HCT116 (cell line): ENCODE results near the gene HCN4. TPM values are rescaled to one million over a fixed set of nuclear protein-coding genes. Genes with fewer than 3 reads are reported as not detected.

Experiments
- ATAC-seq: fragments of 200-7000 bp; cut with Tn5 transposase; 2 replicates; pipeline ENCODE4 v1.9.1; 2020; ENCODE audit warnings: mild to moderate bottlenecking, moderate library complexity
- BruUV-seq: library from RNA; stranded (reverse); fragments of 400-500 nt; replicated peaks from 2 replicates; lab custom pipeline; 2021; lab: Mats Ljungman, UMichigan
- CTCF ChIA-PET: fragments of 300-600 bp; sonication (Branson Sonifier 250); formaldehyde crosslinking; loops from one replicate; lab custom pipeline; 2021; ENCODE audit warnings: antibody characterized with exemption; lab: Charles Lee
- POLR2A ChIA-PET: fragments of 300-600, 350-600 bp; sonication (Branson Sonifier 250); formaldehyde crosslinking; loops from one replicate; lab custom pipeline; 2021; ENCODE audit warnings: antibody characterized with exemption; lab: Charles Lee
- RAD21 ChIA-PET, 2 experiments: fragments of 300-600 bp; sonication (Branson Sonifier 250); formaldehyde crosslinking; loops; one replicate each; lab custom pipeline; 2023; ENCODE audit warnings: low total read pairs in 2 of 2; ENCODE audit not compliant: uncharacterized antibody in 2 of 2, unreplicated experiment in 2 of 2, low non-redundant PET in 1 of 2; lab: Charles Lee
- DNase-seq: peaks from one replicate; pipeline ENCODE4 v3.0.0-alpha.2; 2010; ENCODE audit warnings: low read depth, low spot score
- H2AFZ ChIP-seq: fragments of 200-600 bp; shearing (Covaris generic), sonication (generic); 2 replicates; pipeline ENCODE4 v1.6.1; 2017; ENCODE audit warnings: low read depth, mixed run types, mixed read lengths, antibody characterized with exemption, low read length; ENCODE audit not compliant: poor library complexity, severe bottlenecking
- H3K27ac ChIP-seq: 2 replicates; pipeline ENCODE4 v1.5.1; 2012; ENCODE audit warnings: low read depth, low read length
- H3K27me3 ChIP-seq: fragments of 200-600 bp; sonication (generic); 2 replicates; pipeline ENCODE4 v1.6.1; 2016; ENCODE audit warnings: mixed run types, low read length, mixed read lengths; ENCODE audit not compliant: insufficient read depth
- H3K36me3 ChIP-seq, 2 experiments: fragments of 200-500 bp in 1 of 2; fragments of 200-600 bp in 1 of 2; sonication (Bioruptor generic) in 1 of 2; sonication (generic) in 1 of 2; 2 replicates each; pipeline versions ENCODE4 v1.5.1 to v1.6.1; 2014 to 2016; ENCODE audit warnings: low read length in 2 of 2, inconsistent platforms in 1 of 2, mixed read lengths in 1 of 2, mixed run types in 1 of 2; ENCODE audit not compliant: insufficient read depth in 2 of 2, control insufficient read depth in 1 of 2
- H3K4me1 ChIP-seq, 2 experiments: fragments of 200-600 bp in 1 of 2; sonication (generic) in 1 of 2; 2 replicates each; pipeline versions ENCODE4 v1.5.1 to v1.6.1; 2012 to 2017; ENCODE audit warnings: low read length in 2 of 2, inconsistent platforms in 1 of 2, mild to moderate bottlenecking in 1 of 2, mixed read lengths in 1 of 2, mixed run types in 1 of 2, moderate library complexity in 1 of 2; ENCODE audit not compliant: insufficient read depth in 2 of 2, control insufficient read depth in 1 of 2
- H3K4me2 ChIP-seq: fragments of 200-600 bp; sonication (generic); 2 replicates; pipeline ENCODE4 v1.6.1; 2017; ENCODE audit warnings: mixed run types, low read length, mixed read lengths
- H3K4me3 ChIP-seq, 2 experiments: fragments of 200-600 bp in 1 of 2; sonication (generic) in 1 of 2; replicated peaks in 1 of 2; 2 replicates each; pipeline ENCODE4 v1.5.1; 2011 to 2016; ENCODE audit warnings: low read length in 2 of 2, control low read depth in 1 of 2, low read depth in 1 of 2, mild to moderate bottlenecking in 1 of 2, mixed read lengths in 1 of 2, mixed run types in 1 of 2
- H3K79me2 ChIP-seq: fragments of 200-600 bp; sonication (generic); 2 replicates; pipeline ENCODE4 v1.6.1; 2017; ENCODE audit warnings: mild to moderate bottlenecking, mixed run types, low read length, moderate library complexity, mixed read lengths; ENCODE audit not compliant: insufficient read depth
- H3K9ac ChIP-seq: fragments of 200-600 bp; sonication (generic); 2 replicates; pipeline ENCODE4 v1.6.1; 2016; ENCODE audit warnings: low read length, mixed read lengths
- H3K9me2 ChIP-seq: fragments of 200-600 bp; sonication (generic), shearing (Covaris generic); 2 replicates; pipeline ENCODE4 v1.6.1; 2017; ENCODE audit warnings: mixed run types, mild to moderate bottlenecking, moderate library complexity; ENCODE audit not compliant: insufficient read depth
- H3K9me3 ChIP-seq, 2 experiments: fragments of 200-500 bp in 1 of 2; fragments of 200-600 bp in 1 of 2; sonication (Bioruptor generic) in 1 of 2; sonication (generic) in 1 of 2; 2 replicates each; pipeline ENCODE4 v1.6.1; 2014 to 2017; ENCODE audit warnings: low read length in 2 of 2, mixed read lengths in 2 of 2, inconsistent platforms in 1 of 2, low read depth in 1 of 2, mild to moderate bottlenecking in 1 of 2, mixed run types in 1 of 2, moderate library complexity in 1 of 2; ENCODE audit not compliant: control insufficient read depth in 1 of 2, insufficient read depth in 1 of 2
- H4K20me1 ChIP-seq: fragments of 200-600 bp; sonication (generic), shearing (Covaris generic); 2 replicates; pipeline ENCODE4 v1.6.1; 2017; ENCODE audit warnings: mixed run types, mild to moderate bottlenecking, moderate library complexity; ENCODE audit not compliant: insufficient read depth
- ATF3 ChIP-seq: IDR thresholded peaks from 2 replicates; pipeline ENCODE4 v1.6.1; 2012
- CEBPB ChIP-seq: IDR thresholded peaks from 2 replicates; pipeline ENCODE4 v1.6.1; 2012; ENCODE audit warnings: low read depth
- EGR1 ChIP-seq: IDR thresholded peaks from 2 replicates; pipeline ENCODE4 v1.6.1; 2012; ENCODE audit warnings: low read depth
- EZH2 ChIP-seq: fragments of 200-600 bp; sonication (generic); IDR thresholded peaks from 2 replicates; pipeline ENCODE4 v1.6.1; 2017; ENCODE audit warnings: antibody characterized with exemption, mixed run types
- EZH2phosphoT487 ChIP-seq: fragments of 200-600 bp; IDR thresholded peaks from 2 replicates; pipeline ENCODE4 v1.6.1; 2018; ENCODE audit warnings: antibody characterized with exemption, borderline replicate concordance
- FOSL1 ChIP-seq: IDR thresholded peaks from 2 replicates; pipeline ENCODE4 v1.6.1; 2012; ENCODE audit warnings: low read depth
- JUND ChIP-seq: IDR thresholded peaks from 2 replicates; pipeline ENCODE4 v1.6.1; 2012
- MAX ChIP-seq: IDR thresholded peaks from 2 replicates; pipeline ENCODE4 v1.6.1; 2012
- POLR2A ChIP-seq: IDR thresholded peaks from 2 replicates; pipeline ENCODE4 v1.7.0; 2011; ENCODE audit warnings: borderline replicate concordance; ENCODE audit not compliant: insufficient read depth, insufficient read length; ENCODE audit errors: extremely low read depth
- POLR2AphosphoS5 ChIP-seq: IDR thresholded peaks from 2 replicates; pipeline ENCODE4 v1.6.1; 2011; ENCODE audit warnings: mild to moderate bottlenecking, low read depth, low read length, moderate library complexity
- RAD21 ChIP-seq: IDR thresholded peaks from 2 replicates; pipeline ENCODE4 v1.6.1; 2012; ENCODE audit warnings: low read depth, mild to moderate bottlenecking
- REST ChIP-seq: IDR thresholded peaks from 2 replicates; pipeline ENCODE4 v1.6.1; 2012; ENCODE audit warnings: low read depth
- SIN3A ChIP-seq: IDR thresholded peaks from 2 replicates; pipeline ENCODE4 v1.6.1; 2012; ENCODE audit warnings: low read depth
- SP1 ChIP-seq: IDR thresholded peaks from 2 replicates; pipeline ENCODE4 v1.6.1; 2012; ENCODE audit warnings: low read depth
- TCF7L2 ChIP-seq: IDR thresholded peaks from 2 replicates; pipeline ENCODE4 v1.7.0; 2011; ENCODE audit warnings: borderline replicate concordance, inconsistent platforms; ENCODE audit not compliant: insufficient read depth, insufficient read length; ENCODE audit errors: extremely low read depth
- ZNF274 ChIP-seq: fragments of 200-500 bp; sonication (Bioruptor generic); IDR thresholded peaks from 2 replicates; pipeline ENCODE4 v1.6.1; 2014; ENCODE audit warnings: mild to moderate bottlenecking, low read depth, low read length, inconsistent platforms
- intact Hi-C: fragments of 100-400 bp; cut with micrococcal nuclease; formaldehyde crosslinking; loops from 2 replicates; pipeline ENCODE4 v1.10.0; 2022
- total RNA-seq: library from RNA; stranded (reverse); gene quantifications from one replicate; pipeline ENCODE4 v1.2.1, GENCODE V29; 2021; ENCODE audit not compliant: unreplicated experiment

Gene HCN4
- total RNA-seq, 1 experiment from 2014 or later = 1.7 TPM

- H3K4me1 ChIP-seq = peaks cover 0 to 10% of the 10 kb centered on the region in 2 experiments; a peak in 1 of 4 replicates
- H3K4me3 ChIP-seq = no peak overlapping the region
- DNase-seq = no peak
- BruUV-seq = no TSS peak
- H3K27me3 ChIP-seq = peaks cover 27% of the 10 kb centered on the region; the same call in 1 of the 2 replicates
- no peaks in the 10 kb centered on the region for H3K9me3 ChIP-seq
- H3K36me3 ChIP-seq = no peaks in the 10 kb centered on the region
- CTCF ChIA-PET = no interaction called here
- POLR2A ChIA-PET = no interaction called here
- no peaks in the 10 kb centered on the region for H3K9me2 ChIP-seq
- TF ChIP-seq EZH2 = no peak
- TF ChIP-seq EGR1 = no peak
- no peak for TF ChIP-seq EZH2phosphoT487
- TF ChIP-seq ZNF274 = no peak
- TF ChIP-seq SIN3A = no peak
- TF ChIP-seq POLR2AphosphoS5 = no peak
- no peak for TF ChIP-seq REST
- TF ChIP-seq JUND = no peak
- no peak for TF ChIP-seq SP1
- TF ChIP-seq MAX = no peak
- no peak for TF ChIP-seq CEBPB
- no peak for TF ChIP-seq ATF3
- TF ChIP-seq TCF7L2 = no peak
- TF ChIP-seq POLR2A = no peak
- TF ChIP-seq FOSL1 = no peak
- no peak for TF ChIP-seq RAD21
- H2AFZ ChIP-seq = no peak overlapping the region
- no peak overlapping the region for H3K27ac ChIP-seq
- RAD21 ChIA-PET = no interaction called here
- no peak overlapping the region for H3K4me2 ChIP-seq
- H3K9ac ChIP-seq = no peak overlapping the region
- ATAC-seq = no peak
- intact Hi-C loops = no loop called here
- H4K20me1 ChIP-seq = no peaks in the 10 kb centered on the region
- H3K79me2 ChIP-seq = no peaks in the 10 kb centered on the region
Measured at GRCh38 chr15:73345658-73346057, 23.1 kb downstream of the HCN4 start.
